GM18511 (cell line): ENCODE measurements around the gene NRXN3.

ENCODE experiments used
- ATAC-seq: cut with Tn5 transposase; IDR thresholded peaks from one replicate; pipeline ENCODE4 v1.9.1; 2021; ENCODE audit warnings: mild to moderate bottlenecking, moderate library complexity; ENCODE audit not compliant: unreplicated experiment

The NRXN3 gene

DNA sequence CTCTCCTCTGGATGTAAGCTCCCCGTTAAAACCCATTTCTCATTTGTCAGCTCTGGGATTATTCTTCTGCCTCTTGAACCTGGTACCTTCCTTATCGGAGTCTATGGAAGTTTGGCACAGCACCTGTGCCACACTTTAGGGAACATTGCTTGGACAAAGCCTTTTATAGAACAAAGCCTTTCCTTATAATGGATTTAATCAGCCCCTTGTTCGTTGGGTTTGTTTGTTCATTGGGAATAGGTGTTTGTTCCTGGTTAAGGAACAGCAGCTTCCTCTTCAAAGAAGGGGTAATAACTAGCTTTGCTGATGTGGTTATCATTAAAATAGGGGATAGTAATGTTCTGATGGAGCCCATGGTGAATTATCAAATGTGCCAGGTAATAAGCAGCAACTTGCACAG, 70.4 kb downstream of the NRXN3 start:
- no peak for ATAC-seq

DNA sequence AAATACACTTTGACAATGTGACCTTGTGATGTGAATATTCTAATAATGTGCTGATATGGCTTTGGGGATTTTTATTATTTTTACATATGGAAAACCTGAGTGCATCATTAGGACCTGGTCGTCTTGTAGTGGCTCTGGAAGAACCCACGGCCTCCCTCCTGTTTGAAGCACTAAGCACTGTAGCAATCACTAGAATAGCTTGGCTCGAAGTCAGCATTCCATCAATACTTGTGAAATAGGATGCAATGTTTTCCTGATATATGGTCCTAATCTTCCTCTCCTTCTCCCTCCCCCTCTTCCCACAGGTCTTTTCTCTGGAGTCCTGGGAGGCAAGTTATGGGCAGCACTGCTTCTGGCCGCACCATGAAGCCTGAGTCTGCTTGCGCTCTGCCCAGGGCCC, 71.9 kb downstream of the NRXN3 start:
- ATAC-seq, result no peak

DNA sequence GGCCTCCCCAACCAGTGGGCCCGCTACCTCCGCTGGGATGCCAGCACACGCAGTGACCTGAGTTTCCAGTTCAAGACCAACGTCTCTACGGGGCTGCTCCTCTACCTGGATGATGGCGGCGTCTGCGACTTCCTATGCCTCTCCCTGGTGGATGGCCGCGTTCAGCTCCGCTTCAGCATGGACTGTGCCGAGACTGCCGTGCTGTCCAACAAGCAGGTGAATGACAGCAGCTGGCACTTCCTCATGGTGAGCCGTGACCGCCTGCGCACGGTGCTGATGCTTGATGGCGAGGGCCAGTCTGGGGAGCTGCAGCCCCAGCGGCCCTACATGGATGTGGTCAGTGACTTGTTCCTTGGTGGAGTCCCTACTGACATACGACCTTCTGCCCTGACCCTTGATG, 73.0 kb downstream of the NRXN3 start:
- no peak for ATAC-seq

- ATAC-seq, result no peak
These were observed 75.1 kb downstream of the NRXN3 start for GRCh38 chr14:78245238-78245637.

- ATAC-seq, result no peak
These were observed 78.4 kb downstream of the NRXN3 start for GRCh38 chr14:78248501-78249090.

DNA sequence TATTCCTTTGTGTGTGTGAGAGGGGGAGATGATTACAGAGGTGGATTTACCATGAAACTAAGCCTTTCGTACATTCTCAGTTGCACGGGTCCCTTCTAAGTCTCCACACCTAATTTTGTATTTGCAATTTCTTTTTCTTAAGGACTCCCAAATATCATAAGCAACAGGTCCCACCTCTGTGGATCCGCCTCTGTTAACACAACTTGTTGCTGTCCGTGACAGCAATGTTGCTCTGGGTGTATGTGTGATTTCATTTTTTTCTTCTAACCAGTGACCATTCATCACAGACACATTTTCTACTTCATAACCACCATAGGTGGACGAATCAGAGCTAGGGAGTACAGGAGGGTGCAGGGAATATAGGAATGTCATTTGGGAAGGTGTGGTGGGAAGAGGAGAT, 81.1 kb downstream of the NRXN3 start:
- ATAC-seq, result no peak

DNA sequence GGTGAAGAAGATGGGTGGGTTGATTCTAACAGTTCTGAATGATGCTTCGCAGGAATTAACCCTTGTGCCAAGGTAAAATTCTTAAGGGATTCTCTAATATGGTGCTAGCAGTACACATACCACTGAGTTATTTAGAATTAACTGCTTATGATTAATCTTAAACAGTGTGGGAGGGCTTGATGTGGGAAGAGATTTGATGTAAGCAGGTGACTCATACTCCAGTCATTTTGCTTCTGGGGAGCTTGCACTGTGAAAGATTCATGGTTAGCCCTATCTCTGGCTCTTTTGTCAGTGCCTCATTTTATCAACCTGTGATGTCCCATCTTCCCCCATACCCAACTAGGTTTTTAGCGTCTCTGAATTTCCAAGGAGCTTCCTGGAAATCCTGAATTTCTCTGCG, 83.8 kb downstream of the NRXN3 start:
- no peak for ATAC-seq

DNA sequence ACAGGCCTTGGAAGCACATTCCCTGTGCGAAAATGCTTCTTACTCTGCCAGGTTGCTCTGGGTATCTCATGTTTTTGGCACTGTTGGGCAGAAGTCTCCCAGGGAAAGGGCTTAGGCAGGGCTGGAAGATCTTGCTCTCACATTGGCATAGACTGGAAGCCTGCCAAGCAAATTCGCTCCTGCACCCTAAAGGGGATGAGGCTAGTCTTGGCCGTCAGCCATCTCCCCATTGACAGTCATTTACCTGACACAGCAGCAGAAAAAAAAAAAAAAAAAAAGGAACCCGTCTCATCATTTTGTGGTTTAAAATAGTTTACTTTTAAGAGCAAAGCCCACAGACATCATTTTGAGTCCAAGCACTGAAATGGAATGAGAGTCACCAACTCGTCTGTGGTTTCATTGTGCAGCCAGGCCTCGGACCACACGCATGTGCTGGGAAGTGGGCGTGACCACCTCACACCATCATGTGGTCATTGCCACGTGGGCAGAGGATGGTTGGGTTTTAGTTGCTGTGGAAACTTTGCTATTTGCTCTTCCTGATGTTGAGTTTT, 84.8 kb downstream of the NRXN3 start:
- no peak for ATAC-seq

- ATAC-seq, result no peak
These were observed 89.7 kb downstream of the NRXN3 start for GRCh38 chr14:78259831-78260230.

- no peak for ATAC-seq
These were observed 108.5 kb downstream of the NRXN3 start for GRCh38 chr14:78278464-78279250.

DNA sequence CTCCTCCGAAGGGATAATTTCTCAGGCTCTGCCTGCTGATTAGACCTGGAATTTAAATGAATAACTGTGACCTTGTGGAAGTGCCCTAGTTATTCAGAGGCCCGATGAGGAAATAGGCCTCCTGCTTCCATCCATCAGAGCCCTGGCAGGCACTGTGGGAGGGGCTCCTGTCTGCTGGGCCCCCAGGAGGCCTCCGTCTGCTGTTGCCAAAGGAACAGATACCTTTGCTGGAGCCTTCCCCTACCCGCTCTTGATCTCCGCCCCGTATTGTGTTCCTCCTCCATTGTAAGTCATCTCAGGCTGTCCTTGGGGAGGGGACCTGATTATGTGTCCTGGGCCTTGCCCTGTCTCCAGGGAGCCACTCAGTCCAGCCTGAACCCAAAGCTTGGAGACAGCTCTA, 112.3 kb downstream of the NRXN3 start:
- no peak for ATAC-seq

GRCh38 chr14:78286210-78286609, 116.0 kb downstream of the NRXN3 start:
- ATAC-seq, result no peak

GRCh38 chr14:78292003-78292402, 121.8 kb downstream of the NRXN3 start:
- peak; percentile 92 for ATAC-seq

- no peak for ATAC-seq
These were observed 127.7 kb downstream of the NRXN3 start for GRCh38 chr14:78297858-78298257.

DNA sequence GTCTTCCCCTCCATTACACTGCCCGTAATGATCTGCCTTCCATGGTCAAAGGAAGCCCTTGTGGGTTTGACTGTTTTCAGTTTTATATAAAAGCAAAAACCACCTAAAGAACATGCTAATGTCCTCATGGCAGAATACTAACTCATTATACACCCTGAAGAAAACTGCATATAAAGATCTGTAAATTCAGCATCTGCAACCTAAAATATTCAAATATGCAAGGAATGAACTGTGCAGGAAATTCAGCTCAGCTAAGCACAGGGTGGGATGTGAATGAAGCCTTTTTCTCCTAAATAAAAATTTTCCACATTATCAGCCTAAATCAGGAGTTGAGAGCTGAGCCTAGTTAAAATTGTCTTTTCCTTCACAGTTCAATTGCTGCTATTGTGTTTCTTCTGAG, 128.1 kb downstream of the NRXN3 start:
- ATAC-seq, result no peak

GRCh38 chr14:78302841-78303240, 132.7 kb downstream of the NRXN3 start:
- no peak for ATAC-seq

- no peak for ATAC-seq
These were observed 137.5 kb downstream of the NRXN3 start for GRCh38 chr14:78307671-78308070.

DNA sequence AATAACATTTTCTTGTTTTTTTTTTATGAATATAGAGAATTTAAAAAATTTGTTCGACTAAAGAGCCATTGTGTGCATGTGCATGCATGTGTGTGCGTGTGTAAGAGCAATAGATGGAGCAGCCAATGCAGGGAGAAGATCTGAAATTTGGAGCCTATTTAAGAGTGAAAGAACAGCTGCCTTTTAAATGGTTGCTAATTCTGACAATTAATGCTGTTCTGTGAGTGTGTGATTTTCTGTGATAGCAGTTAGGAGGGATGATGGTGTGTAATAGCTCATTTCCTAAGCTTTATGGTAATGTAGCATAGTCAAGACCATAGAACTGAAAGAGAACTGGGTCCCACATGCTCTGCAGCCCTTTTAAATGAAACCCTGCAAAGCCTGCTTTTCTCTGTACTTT, 137.9 kb downstream of the NRXN3 start:
- no peak for ATAC-seq

- no peak for ATAC-seq
These were observed 140.1 kb downstream of the NRXN3 start for GRCh38 chr14:78310272-78310671.

DNA sequence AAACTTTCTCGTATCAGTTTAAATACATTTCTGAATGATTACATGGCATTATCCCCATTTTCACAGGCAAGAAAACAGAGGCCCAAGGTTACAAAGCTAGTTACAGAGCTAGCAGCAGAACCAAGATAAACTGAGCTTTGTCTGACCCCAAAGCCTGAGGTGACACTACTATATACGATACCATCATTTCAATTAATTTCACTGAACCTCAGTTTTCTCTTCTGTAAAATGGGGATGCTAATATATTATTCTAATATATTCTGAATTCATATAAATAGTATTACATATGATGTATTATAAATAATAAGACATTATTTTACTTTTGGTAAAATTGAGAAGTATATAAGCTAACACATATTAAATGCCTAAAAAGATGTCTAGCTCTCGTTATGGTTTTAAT, 143.3 kb downstream of the NRXN3 start:
- no peak for ATAC-seq

DNA sequence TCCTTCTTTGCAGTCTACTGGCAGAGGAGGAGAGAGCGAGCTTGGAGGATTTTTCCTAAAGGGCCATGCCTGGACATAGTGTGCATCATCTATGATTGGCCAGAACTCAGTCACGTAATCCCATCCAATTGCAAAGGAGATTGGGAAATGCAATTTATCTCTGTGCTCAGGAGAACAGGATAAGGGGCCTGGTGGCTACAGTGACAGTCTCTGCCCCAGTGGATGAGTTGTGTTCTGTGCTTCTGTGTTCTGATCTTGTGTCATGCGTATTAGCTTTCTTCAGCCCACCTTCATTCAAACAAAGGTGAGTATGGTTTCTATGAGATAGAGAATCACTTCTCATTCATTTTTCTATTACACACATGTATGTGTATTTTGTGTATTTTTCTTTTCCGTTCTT, 144.3 kb downstream of the NRXN3 start:
- ATAC-seq, result no peak

- no peak for ATAC-seq
These were observed 145.9 kb downstream of the NRXN3 start for GRCh38 chr14:78316052-78316451.
